ENCODE data around the gene ACTR3C.
A peak's percentile ranks its signal among the peaks of the same experiment; 100 is the strongest.

Gene ACTR3C

DNA sequence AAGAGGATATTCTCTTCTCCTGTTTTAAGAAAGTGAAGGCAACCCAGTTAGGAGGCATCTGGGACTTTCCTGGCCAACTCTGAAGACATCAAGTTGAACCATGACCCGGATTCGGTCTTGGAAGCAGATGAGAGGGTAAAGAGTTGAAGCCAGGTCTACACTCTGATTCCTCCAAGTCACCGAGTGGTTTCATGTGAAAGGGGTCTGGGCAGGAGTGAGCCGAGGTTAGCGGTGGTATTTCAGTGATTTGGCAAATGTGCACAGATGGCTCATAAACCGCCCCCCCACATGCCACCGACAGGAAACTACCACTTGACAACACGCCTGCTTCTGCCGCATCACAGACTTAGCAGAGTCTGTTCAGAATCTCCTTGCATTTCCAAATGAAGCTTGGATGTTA is 33.9 kb upstream of the ACTR3C start:
- TF ChIP-seq, protein P1, sequence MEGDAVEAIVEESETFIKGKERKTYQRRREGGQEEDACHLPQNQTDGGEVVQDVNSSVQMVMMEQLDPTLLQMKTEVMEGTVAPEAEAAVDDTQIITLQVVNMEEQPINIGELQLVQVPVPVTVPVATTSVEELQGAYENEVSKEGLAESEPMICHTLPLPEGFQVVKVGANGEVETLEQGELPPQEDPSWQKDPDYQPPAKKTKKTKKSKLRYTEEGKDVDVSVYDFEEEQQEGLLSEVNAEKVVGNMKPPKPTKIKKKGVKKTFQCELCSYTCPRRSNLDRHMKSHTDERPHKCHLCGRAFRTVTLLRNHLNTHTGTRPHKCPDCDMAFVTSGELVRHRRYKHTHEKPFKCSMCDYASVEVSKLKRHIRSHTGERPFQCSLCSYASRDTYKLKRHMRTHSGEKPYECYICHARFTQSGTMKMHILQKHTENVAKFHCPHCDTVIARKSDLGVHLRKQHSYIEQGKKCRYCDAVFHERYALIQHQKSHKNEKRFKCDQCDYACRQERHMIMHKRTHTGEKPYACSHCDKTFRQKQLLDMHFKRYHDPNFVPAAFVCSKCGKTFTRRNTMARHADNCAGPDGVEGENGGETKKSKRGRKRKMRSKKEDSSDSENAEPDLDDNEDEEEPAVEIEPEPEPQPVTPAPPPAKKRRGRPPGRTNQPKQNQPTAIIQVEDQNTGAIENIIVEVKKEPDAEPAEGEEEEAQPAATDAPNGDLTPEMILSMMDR (IDR thresholded peaks at IDR 0.05; ENCODE audit: insufficient read depth, low read length, poor library complexity, severe bottlenecking): no peak
- Histone ChIP-seq H3K27me3 (replicated peaks; ENCODE audit: control insufficient read depth, insufficient read depth, low read length) (no peaks in the 10 kb centered on the region), H3K36me3 (ENCODE audit: control insufficient read depth, insufficient read depth, low read length) (no peaks in the 10 kb centered on the region), H3K4me3 (replicated peaks; ENCODE audit: low read depth, low read length) (no peak overlapping the region)
- DNase-seq (ENCODE audit: extremely low read depth, insufficient read length): peak; percentile 46

DNA sequence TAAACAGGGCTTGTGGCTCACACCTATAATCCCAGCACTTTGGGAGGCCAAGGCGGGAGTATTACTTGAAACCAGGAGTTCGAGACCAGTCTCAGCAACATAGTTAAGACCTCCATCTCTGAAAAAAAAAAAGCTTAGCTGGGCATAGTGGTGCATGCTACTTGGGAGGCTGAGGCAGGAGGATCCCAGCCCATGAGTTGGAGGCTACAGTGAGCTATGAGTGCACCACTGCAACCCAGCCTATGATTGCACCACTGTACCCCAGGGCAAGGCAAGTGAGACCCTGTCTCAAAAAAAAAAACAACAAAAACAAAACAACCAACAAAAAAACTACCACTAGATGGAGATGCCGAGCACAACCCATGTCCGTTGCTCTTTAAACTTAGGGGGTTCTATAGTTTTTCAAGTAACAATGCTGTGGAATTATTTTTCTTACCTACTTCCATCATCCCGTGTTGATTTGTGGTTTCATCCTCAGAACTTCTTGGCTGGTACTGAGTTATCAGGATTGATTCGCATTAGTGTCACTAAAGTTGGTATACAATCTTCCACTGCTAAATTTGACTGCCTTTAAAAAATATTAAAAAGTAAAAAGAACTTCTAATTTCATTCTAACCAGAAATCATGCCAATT is 33.0 kb upstream of the ACTR3C start:
- no peaks in the 10 kb centered on the region for H3K27me3 ChIP-seq (replicated peaks; ENCODE audit: control insufficient read depth, insufficient read depth, low read length)
- no peak for DNase-seq (ENCODE audit: extremely low read depth, insufficient read length)
- TF ChIP-seq, protein P1 (IDR thresholded peaks at IDR 0.05; ENCODE audit: insufficient read depth, low read length, poor library complexity, severe bottlenecking): peak; percentile 79
- H3K4me3 ChIP-seq (replicated peaks; ENCODE audit: low read depth, low read length): no peak overlapping the region
- no peaks in the 10 kb centered on the region for H3K36me3 ChIP-seq (ENCODE audit: control insufficient read depth, insufficient read depth, low read length)

DNA sequence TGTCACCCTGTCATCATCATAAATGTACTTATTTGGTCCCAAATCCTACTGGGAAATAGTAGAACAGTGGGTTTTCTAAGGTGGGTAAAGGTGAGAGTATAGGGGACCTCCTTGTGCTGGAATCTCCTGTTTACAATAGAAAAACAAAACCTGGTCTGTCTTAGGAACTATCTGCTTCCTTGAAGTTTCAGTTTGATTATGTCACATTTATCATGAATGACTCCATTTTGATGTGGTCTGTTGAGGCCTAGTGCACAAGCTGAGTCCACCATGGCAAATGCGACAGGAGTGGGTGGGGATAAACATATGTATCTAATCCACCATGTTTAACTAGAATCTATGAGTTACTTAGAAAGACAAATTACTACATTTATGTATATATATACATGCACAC is 32.3 kb upstream of the ACTR3C start:
- Histone ChIP-seq H3K27me3 (replicated peaks; ENCODE audit: control insufficient read depth, insufficient read depth, low read length) (no peaks in the 10 kb centered on the region), H3K4me3 (replicated peaks; ENCODE audit: low read depth, low read length) (no peak overlapping the region), H3K36me3 (ENCODE audit: control insufficient read depth, insufficient read depth, low read length) (no peaks in the 10 kb centered on the region)
- no peak for DNase-seq (ENCODE audit: extremely low read depth, insufficient read length)
- TF ChIP-seq, protein P1 (IDR thresholded peaks at IDR 0.05; ENCODE audit: insufficient read depth, low read length, poor library complexity, severe bottlenecking): no peak

DNA sequence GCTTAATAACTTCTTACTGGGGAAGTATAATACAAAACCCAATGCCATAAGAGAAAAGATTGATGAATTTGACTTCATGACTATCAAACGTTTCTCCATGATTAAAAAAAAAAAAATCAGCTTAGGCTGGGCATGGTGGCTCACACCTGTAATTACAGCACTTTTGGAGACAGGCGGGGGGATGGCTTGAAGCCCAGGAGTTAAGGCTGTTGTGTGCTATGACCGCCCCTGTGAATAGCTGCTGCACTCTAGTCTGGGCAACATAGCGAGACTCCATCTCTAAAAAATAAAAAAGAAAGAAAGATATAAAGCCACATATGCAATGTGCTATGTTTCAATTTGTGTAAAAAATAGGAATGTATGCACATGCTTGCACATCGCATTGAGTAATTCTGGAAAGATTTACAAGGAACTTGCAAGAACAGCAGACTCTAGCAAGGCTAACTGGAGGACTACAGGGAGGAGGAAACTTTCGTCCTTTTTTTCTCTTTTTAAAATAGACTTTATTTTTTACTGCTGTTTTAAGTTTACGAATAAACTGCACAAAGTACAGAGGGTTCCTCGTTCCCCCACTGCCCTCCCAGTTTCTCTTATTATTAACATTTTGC is 28.3 kb upstream of the ACTR3C start:
- no peaks in the 10 kb centered on the region for H3K36me3 ChIP-seq (ENCODE audit: control insufficient read depth, insufficient read depth, low read length)
- no peak overlapping the region for H3K4me3 ChIP-seq (replicated peaks; ENCODE audit: low read depth, low read length)
- no peak for DNase-seq (ENCODE audit: extremely low read depth, insufficient read length)
- TF ChIP-seq, protein P1 (IDR thresholded peaks at IDR 0.05; ENCODE audit: insufficient read depth, low read length, poor library complexity, severe bottlenecking): no peak
- H3K27me3 ChIP-seq (replicated peaks; ENCODE audit: control insufficient read depth, insufficient read depth, low read length): no peaks in the 10 kb centered on the region

DNA sequence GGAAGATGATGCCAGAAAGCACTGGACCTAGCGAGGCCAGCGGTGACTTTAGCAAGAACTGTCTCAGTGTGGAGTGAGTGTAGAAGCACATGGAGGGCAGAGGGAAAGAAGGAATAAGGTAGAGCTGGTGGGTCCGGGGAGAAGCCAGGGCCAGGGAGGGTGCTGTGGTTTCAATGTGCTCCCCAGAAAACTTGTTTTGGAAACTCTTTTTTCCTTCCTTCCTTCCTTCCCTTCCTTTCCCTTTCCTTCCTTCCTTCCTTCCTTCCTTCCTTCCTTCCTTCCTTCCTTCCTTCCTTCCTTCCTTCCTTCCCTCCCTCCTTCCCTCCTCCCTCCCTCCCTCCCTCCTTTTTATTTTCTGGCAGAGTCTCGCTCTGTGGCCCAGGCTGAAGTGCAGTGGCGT is 23.6 kb upstream of the ACTR3C start:
- Histone ChIP-seq H3K27me3 (replicated peaks; ENCODE audit: control insufficient read depth, insufficient read depth, low read length) (no peaks in the 10 kb centered on the region; the same call in 1 of the 2 replicates), H3K36me3 (ENCODE audit: control insufficient read depth, insufficient read depth, low read length) (no peaks in the 10 kb centered on the region), H3K4me3 (replicated peaks; ENCODE audit: low read depth, low read length) (no peak overlapping the region)
- TF ChIP-seq, protein P1 (IDR thresholded peaks at IDR 0.05; ENCODE audit: insufficient read depth, low read length, poor library complexity, severe bottlenecking): no peak
- no peak for DNase-seq (ENCODE audit: extremely low read depth, insufficient read length)

All from GM06990 (cell line).